NT2/D1 (cell line): ENCODE measurements around the gene AMBP.

Experiments
- DNase-seq: peaks from one replicate; pipeline ENCODE4 v3.0.0-alpha.2; 2011; ENCODE audit warnings: low read depth, low spot score
- H3K27me3 ChIP-seq: 2 replicates; pipeline ENCODE4 v1.6.0; 2011; ENCODE audit warnings: mild to moderate bottlenecking; ENCODE audit not compliant: insufficient read length, insufficient read depth
- H3K36me3 ChIP-seq: 2 replicates; pipeline ENCODE4 v1.6.1; 2011; ENCODE audit warnings: mild to moderate bottlenecking, low read length, mixed read lengths; ENCODE audit not compliant: insufficient read depth, insufficient read length
- H3K4me1 ChIP-seq: 2 replicates; pipeline ENCODE4 v1.5.1; 2011; ENCODE audit not compliant: insufficient read depth, insufficient read length
- H3K4me3 ChIP-seq: 2 replicates; pipeline ENCODE4 v1.5.1; 2011; ENCODE audit warnings: low read depth; ENCODE audit not compliant: insufficient read length
- H3K9ac ChIP-seq: 2 replicates; pipeline ENCODE4 v1.6.0; 2011; ENCODE audit warnings: low read depth; ENCODE audit not compliant: insufficient read length
- H3K9me3 ChIP-seq: 2 replicates; pipeline ENCODE4 v1.5.1; 2011; ENCODE audit warnings: mild to moderate bottlenecking, low read length; ENCODE audit not compliant: insufficient read depth
- SUZ12 ChIP-seq: IDR thresholded peaks from 2 replicates; pipeline ENCODE4 v1.6.1; 2011; ENCODE audit not compliant: insufficient read length, insufficient read depth; ENCODE audit errors: extremely low read depth
- YY1 ChIP-seq: IDR thresholded peaks from 2 replicates; pipeline ENCODE4 v1.6.1; 2011; ENCODE audit not compliant: insufficient read length, insufficient read depth
- ZNF274 ChIP-seq: IDR thresholded peaks from 2 replicates; pipeline ENCODE4 v1.6.1; 2011; ENCODE audit warnings: mild to moderate bottlenecking, low read depth, low read length

Gene AMBP

DNA sequence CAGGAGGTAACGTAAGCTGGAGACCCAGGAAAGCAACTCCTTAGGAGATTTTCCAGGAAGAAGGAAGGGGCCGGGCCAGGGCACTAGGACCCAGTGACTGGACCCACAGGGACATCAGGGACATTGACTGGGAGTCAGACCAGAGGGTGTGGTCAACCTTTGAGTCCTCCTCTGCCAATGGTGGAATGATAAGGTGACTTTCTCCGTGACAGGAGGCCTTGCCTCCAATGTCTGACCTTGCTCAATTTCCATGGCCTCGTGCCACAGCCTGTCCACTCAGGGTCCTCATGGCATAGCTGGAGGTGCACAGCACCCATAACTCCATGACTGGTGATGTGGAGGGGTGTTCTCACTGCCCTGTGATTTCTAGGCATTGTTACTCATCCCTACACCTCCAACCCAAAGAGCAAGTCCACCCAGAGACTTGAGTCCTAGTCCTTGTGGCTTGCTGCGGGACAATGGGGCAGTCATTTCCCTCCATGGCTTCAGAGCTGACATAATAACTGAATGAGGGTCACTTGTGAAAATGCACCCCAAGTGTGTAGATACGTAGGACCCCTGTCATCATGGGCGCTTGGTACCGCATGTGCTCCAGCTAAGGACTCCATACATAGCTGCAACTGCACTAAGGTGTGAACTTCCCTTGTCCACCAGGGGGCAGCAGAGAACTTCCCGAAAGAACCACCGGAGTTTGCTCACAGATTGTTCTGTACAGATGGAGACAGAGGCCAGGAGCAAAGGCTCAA lies 4.1 kb upstream of the AMBP start:
- peaks cover 3% of the 10 kb centered on the region for H3K4me1 ChIP-seq
- no peaks in the 10 kb centered on the region for H3K36me3 ChIP-seq
- H3K27me3 ChIP-seq: peaks cover 15% of the 10 kb centered on the region
- H3K9ac ChIP-seq: no peak overlapping the region
- TF ChIP-seq YY1: no peak
- TF ChIP-seq ZNF274: no peak
- no peak for TF ChIP-seq SUZ12
- DNase-seq: peak; percentile 91
- no peaks in the 10 kb centered on the region for H3K9me3 ChIP-seq
- no peak overlapping the region for H3K4me3 ChIP-seq

DNA sequence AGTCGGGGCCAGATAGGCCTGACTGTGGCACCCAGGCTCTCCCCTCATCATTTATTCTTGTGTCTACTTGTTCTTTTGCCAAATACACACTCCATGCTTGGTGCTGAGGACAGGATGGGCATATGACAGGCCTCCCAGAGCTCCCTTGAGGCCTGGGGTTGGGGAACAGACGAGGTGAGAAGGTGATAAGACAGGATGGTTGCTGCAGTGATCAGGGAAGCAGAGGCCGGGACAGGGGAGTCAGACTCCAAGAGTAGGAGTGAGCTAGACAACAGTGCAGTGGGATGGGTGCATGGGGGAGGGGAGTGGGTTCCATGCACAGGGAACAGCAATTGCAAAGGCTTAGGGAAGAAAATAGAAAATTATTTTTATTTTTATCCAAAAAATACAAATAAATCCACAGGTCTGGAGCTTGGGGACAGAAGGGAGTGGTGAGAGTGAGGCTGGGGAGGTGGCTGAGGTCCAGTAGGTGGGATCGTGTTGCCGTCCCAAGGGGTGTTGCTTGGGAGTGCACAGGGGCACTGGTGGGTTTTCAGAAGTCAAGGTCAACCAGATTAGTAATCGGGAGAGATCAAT lies 3.4 kb upstream of the AMBP start:
- peaks cover 3% of the 10 kb centered on the region for H3K4me1 ChIP-seq
- DNase-seq: no peak
- no peaks in the 10 kb centered on the region for H3K9me3 ChIP-seq
- no peak overlapping the region for H3K4me3 ChIP-seq
- no peaks in the 10 kb centered on the region for H3K36me3 ChIP-seq
- TF ChIP-seq SUZ12: no peak
- no peak for TF ChIP-seq ZNF274
- no peak for TF ChIP-seq YY1
- H3K27me3 ChIP-seq: peaks cover 21% of the 10 kb centered on the region
- H3K9ac ChIP-seq: no peak overlapping the region

DNA sequence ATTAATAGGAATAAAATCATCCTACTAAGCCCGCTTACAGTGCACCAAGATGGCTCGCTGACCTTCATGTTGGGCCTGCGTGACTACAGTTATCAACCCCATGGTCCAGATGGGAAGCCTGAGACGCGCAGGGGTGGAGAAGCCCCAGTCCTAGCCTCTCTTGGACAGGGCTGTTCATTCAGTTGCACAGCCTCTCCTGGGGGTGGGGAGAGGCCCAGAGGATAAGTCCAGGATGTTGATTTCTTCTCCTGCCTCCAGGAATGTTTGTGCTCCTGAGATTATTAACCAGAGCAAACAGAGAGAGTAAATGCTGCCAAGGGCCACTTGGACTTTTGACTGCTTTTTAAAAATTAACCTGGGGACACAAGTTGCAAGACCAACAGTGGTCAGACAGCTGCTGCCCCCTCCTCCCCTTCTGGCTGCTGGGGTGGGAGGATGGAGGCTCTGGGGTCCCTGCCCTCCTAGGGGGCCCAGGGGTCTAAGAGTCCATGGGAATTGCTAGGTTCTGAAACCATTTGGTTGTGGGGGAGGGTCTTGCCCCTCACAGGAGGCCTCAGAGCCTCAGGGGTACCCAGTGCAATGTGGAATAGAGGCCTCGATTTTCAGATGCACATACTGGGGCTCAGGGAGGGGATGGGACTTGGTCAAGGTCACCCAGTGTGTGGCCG lies 2.8 kb upstream of the AMBP start:
- no peak for DNase-seq
- peaks cover 3% of the 10 kb centered on the region for H3K4me1 ChIP-seq
- peaks cover 26% of the 10 kb centered on the region for H3K27me3 ChIP-seq
- H3K4me3 ChIP-seq: no peak overlapping the region
- TF ChIP-seq YY1: no peak
- TF ChIP-seq ZNF274: no peak
- no peak for TF ChIP-seq SUZ12
- no peaks in the 10 kb centered on the region for H3K36me3 ChIP-seq
- no peaks in the 10 kb centered on the region for H3K9me3 ChIP-seq
- no peak overlapping the region for H3K9ac ChIP-seq

DNA sequence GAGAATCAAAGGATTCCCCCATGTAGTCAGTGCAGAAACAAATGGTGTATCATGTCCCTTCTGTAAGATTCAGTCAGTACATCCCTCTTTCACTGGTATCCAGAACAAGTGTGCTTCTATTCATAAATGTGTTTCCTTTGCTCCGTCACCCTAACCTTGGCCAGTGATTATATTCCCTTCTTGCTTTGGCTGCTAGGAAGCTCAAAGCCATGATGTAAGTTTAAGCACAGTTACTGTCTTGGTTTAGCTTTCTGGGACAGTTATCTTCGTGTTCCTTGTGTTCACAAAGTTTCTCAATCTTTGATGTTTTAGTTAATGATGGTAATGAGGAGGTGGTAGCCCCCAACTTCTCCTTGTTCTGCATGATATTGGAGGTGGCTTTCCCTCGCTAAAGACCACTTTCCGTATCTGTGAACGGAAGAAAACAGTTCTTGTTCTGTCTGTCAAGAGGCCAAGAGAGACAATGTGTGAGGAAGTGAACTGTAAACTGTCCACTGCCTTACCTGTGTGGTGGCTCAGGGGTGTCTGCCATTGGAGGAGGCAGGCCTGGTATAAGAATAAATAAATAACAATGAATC lies 2.2 kb upstream of the AMBP start:
- TF ChIP-seq YY1 (no peak), ZNF274 (no peak), SUZ12 (no peak)
- Histone ChIP-seq H3K4me1 (peaks cover 8% of the 10 kb centered on the region), H3K9me3 (no peaks in the 10 kb centered on the region), H3K27me3 (peaks cover 32% of the 10 kb centered on the region), H3K4me3 (no peak overlapping the region), H3K36me3 (no peaks in the 10 kb centered on the region), H3K9ac (no peak overlapping the region)
- no peak for DNase-seq

DNA sequence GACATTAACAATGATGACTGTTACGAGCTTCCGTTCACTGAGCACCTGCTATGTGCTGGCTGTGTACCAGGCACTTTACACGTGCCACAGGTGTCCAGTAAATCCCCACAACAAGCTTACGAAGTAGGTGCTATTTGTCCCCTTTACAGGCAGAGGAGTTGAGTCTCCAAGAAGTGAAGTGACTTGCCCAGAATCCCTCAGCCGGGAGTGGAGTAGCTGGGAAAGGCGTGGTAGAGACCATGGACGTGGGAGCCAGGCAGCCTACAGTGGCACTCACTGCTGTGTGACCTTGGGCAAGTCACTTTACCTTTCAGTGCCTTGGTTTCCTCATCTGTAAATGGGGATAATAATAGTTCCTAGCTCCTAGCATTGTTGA lies 669 bp upstream of the AMBP start:
- Histone ChIP-seq H3K4me1 (peaks cover 8% of the 10 kb centered on the region), H3K9ac (no peak overlapping the region), H3K27me3 (peaks cover 46% of the 10 kb centered on the region), H3K9me3 (no peaks in the 10 kb centered on the region), H3K36me3 (no peaks in the 10 kb centered on the region), H3K4me3 (no peak overlapping the region)
- DNase-seq: no peak
- no peak for TF ChIP-seq ZNF274
- TF ChIP-seq YY1: no peak
- TF ChIP-seq SUZ12: no peak

DNA sequence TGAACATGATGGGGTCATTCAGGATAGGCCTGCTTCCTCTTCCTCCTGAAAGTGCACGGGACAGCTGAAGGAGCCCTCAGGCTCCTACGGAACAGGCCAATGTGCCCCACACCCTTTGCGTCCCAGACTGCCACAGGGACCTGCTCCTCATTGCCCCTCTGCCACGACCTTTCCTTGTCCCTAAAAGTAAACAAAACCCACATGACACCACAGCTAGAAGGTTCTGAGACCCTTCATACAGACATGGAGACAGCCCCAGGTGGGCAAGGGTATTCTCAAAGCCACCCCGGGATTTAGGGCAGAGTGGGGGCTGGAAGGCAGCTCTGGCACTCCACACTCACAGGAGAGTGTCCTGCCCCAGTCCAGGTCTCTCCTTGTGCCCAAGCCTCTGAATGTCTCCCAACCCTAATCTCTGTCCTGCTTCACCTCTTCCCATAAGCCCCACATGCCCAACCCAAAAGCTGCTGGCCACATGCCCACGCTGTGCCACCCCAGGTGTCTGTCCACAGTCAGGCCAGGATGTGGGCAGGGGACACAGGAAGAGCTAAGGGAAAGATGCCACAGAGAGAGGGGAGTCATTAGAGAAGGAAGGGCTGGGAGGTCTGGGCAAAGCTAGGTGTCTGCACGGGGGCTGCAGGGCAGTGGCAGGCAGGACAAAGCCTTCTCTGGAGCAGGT lies 800 bp downstream of the AMBP start:
- Histone ChIP-seq H3K27me3 (peaks cover 45% of the 10 kb centered on the region), H3K4me3 (no peak overlapping the region), H3K4me1 (peaks cover 8% of the 10 kb centered on the region), H3K9me3 (no peaks in the 10 kb centered on the region), H3K36me3 (no peaks in the 10 kb centered on the region), H3K9ac (no peak overlapping the region)
- no peak for DNase-seq
- TF ChIP-seq SUZ12 (no peak), YY1 (no peak), ZNF274 (no peak)
